CD14-positive monocyte (primary cell): ENCODE data around the gene C2orf76. TPM values are rescaled to one million over a fixed set of nuclear protein-coding genes. Genes with fewer than 3 reads are reported as not detected.

Experiments
- DNase-seq, 3 donors: peaks; one replicate each; pipeline ENCODE4 v3.0.0-alpha.2; 2011 to 2022
- H2AFZ ChIP-seq: 2 replicates; pipeline ENCODE4 v1.6.0; 2012; ENCODE audit warnings: mild to moderate bottlenecking, low read depth, low read length, inconsistent platforms; ENCODE audit not compliant: insufficient read depth, poor library complexity, severe bottlenecking
- H3K27ac ChIP-seq, 2 donors: 1 replicate in 1 of 2; 2 replicates in 1 of 2; pipeline ENCODE4 v1.5.1; 2012 to 2013; ENCODE audit warnings: low read length in 2 of 2, control low read depth in 1 of 2, inconsistent platforms in 1 of 2, low read depth in 1 of 2, mild to moderate bottlenecking in 1 of 2
- H3K27me3 ChIP-seq, 2 donors: one replicate each; pipeline versions ENCODE4 v1.6.0 to v1.6.1; 2011 to 2013; ENCODE audit warnings: low read length in 2 of 2; ENCODE audit not compliant: control insufficient read depth in 2 of 2, insufficient read depth in 2 of 2
- H3K36me3 ChIP-seq, 2 donors: replicated peaks in 1 of 2; 1 replicate in 1 of 2; 2 replicates in 1 of 2; pipeline versions ENCODE4 v1.5.1 to v1.6.1; 2012 to 2013; ENCODE audit warnings: low read length in 2 of 2, control low read depth in 1 of 2, inconsistent platforms in 1 of 2, mild to moderate bottlenecking in 1 of 2; ENCODE audit not compliant: insufficient read depth in 2 of 2, control insufficient read depth in 1 of 2
- H3K4me1 ChIP-seq, 2 donors: 1 replicate in 1 of 2; 2 replicates in 1 of 2; pipeline versions ENCODE4 v1.5.1 to v1.6.1; 2012 to 2013; ENCODE audit warnings: low read length in 2 of 2, control low read depth in 1 of 2, inconsistent platforms in 1 of 2, mild to moderate bottlenecking in 1 of 2, moderate library complexity in 1 of 2; ENCODE audit not compliant: insufficient read depth in 2 of 2, control insufficient read depth in 1 of 2
- H3K4me2 ChIP-seq: replicated peaks from 2 replicates; pipeline ENCODE3; 2012; ENCODE audit warnings: low read length, moderate library complexity, mild to moderate bottlenecking; ENCODE audit not compliant: poor library complexity, severe bottlenecking; ENCODE audit errors: extremely low read depth
- H3K4me3 ChIP-seq, 3 experiments: fragments of 200-600 bp in 1 of 3; sonication (generic) in 1 of 3; replicated peaks in 1 of 3; 1 replicate in 2 of 3; 2 replicates in 1 of 3; pipeline ENCODE4 v1.5.1; 2011 to 2013; ENCODE audit warnings: low read length in 3 of 3, mild to moderate bottlenecking in 3 of 3, control low read depth in 2 of 3, low read depth in 2 of 3, inconsistent platforms in 1 of 3, moderate library complexity in 1 of 3
- H3K79me2 ChIP-seq: 2 replicates; pipeline ENCODE4 v1.6.0; 2012; ENCODE audit warnings: mild to moderate bottlenecking, control low read depth, inconsistent platforms, low read length, moderate library complexity; ENCODE audit not compliant: insufficient read depth
- H3K9ac ChIP-seq: 2 replicates; pipeline ENCODE4 v1.6.0; 2017; ENCODE audit warnings: low read length, mild to moderate bottlenecking; ENCODE audit not compliant: insufficient read depth, poor library complexity, severe bottlenecking
- H3K9me3 ChIP-seq, 2 donors: replicated peaks in 1 of 2; 1 replicate in 1 of 2; 2 replicates in 1 of 2; pipeline versions ENCODE4 v1.5.1 to v1.6.1; 2012 to 2013; ENCODE audit warnings: low read length in 2 of 2, control low read depth in 1 of 2; ENCODE audit not compliant: control insufficient read depth in 1 of 2, insufficient read depth in 1 of 2
- H4K20me1 ChIP-seq: 2 replicates; pipeline ENCODE4 v1.6.0; 2012; ENCODE audit warnings: mild to moderate bottlenecking, low read length, control low read depth, moderate library complexity; ENCODE audit not compliant: insufficient read depth
- H3K27ac Mint-ChIP-seq, 7 donors: one replicate each; pipeline ENCODE4 v1.8.0; 2020; ENCODE audit warnings: mild to moderate bottlenecking in 7 of 7, mixed read lengths in 7 of 7, moderate library complexity in 6 of 7, inconsistent platforms in 2 of 7
- H3K27me3 Mint-ChIP-seq, 3 donors: one replicate each; pipeline ENCODE4 v1.8.0; 2021 to 2022; ENCODE audit warnings: low read depth in 3 of 3, mild to moderate bottlenecking in 3 of 3, mixed read lengths in 3 of 3, moderate library complexity in 3 of 3, inconsistent platforms in 1 of 3
- H3K36me3 Mint-ChIP-seq, 2 donors: one replicate each; pipeline ENCODE4 v1.8.0; 2020; ENCODE audit warnings: mixed read lengths in 2 of 2, inconsistent platforms in 1 of 2, mild to moderate bottlenecking in 1 of 2
- H3K4me1 Mint-ChIP-seq: one replicate; pipeline ENCODE4 v1.8.0; 2020; ENCODE audit warnings: mild to moderate bottlenecking, mixed read lengths
- H3K4me3 Mint-ChIP-seq, 2 donors: one replicate each; pipeline ENCODE4 v1.8.0; 2020; ENCODE audit warnings: mild to moderate bottlenecking in 2 of 2, mixed read lengths in 2 of 2, moderate library complexity in 1 of 2
- H3K9me3 Mint-ChIP-seq, 7 donors: one replicate each; pipeline ENCODE4 v1.8.0; 2020 to 2022; ENCODE audit warnings: mixed read lengths in 7 of 7, mild to moderate bottlenecking in 6 of 7, moderate library complexity in 6 of 7, inconsistent platforms in 2 of 7
- WGBS: methylation state at CpG from one replicate; pipeline ENCODE4 v1.1.5; 2013; ENCODE audit warnings: missing lambda C conversion rate; ENCODE audit not compliant: insufficient coverage; 5-methylcytosine and 5-hydroxymethylcytosine counted together
- intact Hi-C, 2 donors: fragments of 100-400 bp; cut with micrococcal nuclease; formaldehyde crosslinking; loops; one replicate each; pipeline versions ENCODE4 v1.15.0 to v1.15.1; 2023
- polyA plus RNA-seq, 3 donors: library from polyadenylated mRNA; depleted of rRNA in 1 of 3; unstranded in 2 of 3; stranded (reverse) in 1 of 3; fragments of 300-500 nt in 2 of 3; fragments of >200 nt in 1 of 3; fragmentation: Illumina TruSeq in 2 of 3; gene quantifications; 1 replicate in 2 of 3; 2 replicates in 1 of 3; pipeline ENCODE4 v1.2.3, GENCODE V29; 2012 to 2021
- TF ChIP-seq, protein P1 (sequence below): fragments of 200-600 bp; IDR thresholded peaks from one replicate; pipeline ENCODE4 v1.8.0; 2022; ENCODE audit warnings: antibody characterized with exemption, mild to moderate bottlenecking

C2orf76 gene
- polyA plus RNA-seq, 3 donors, result 9.7 to 32.5 (median 31.0) TPM

DNA sequence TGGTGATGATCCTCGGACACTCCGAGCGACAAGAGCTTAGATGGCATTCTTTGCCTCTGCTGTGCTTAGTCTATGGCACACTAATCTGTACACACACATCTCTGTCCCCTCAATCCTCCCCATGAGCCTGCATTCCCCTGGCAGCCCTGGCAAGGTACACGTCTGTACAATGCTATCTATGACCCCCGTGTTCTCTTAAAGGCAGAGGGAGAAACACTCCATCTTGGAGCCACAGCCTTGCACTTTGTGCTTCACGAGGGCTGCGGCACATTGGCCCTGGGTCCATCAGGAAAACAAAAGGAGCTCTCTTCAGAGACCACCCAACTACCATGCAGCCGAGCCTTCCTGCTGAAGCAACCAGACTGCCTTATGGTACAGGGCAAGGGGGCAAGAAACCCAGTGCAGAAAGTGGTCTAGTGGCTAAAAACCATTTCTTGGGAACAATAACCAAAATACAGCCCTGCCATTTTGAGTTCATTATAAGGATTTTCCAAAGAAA is 100.5 kb downstream of the C2orf76 start:
- WGBS, result 100% methylated on average over 8 of the region's 8 CpGs

DNA sequence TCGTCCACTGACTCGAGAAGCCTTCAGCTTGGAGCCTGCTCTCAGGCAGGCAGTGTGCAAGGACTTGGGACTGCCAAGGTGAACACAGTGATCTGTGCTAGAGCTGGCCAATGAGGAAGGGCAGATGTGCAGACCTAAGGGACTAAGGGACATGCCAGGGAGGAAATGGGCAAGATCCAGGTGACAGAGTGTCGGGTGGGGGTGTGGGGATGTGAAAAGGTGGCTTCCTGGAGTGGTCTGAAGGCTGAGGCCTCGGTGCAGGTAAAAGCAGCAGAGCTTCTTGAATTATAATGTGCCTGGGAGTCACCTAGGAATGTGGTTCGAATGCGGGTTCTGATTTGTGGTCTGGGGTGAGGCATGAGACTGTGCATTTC is 101.0 kb downstream of the C2orf76 start:
- intact Hi-C loops, result no loop called here
- H3K4me2 ChIP-seq, result no peak overlapping the region
- 93% methylated on average over 6 of the region's 6 CpGs for whole genome bisulfite sequencing

More for the DNA sequence above, 100.5 kb downstream of the C2orf76 start:
- Mint-ChIP-seq H3K27me3 (peaks cover 0 to 5% (median 4%) of the 10 kb centered on the region in 3 donors), H3K36me3 (peaks cover 11 to 14% of the 10 kb centered on the region in 2 donors), H3K4me1 (peaks cover 29% of the 10 kb centered on the region), H3K27ac (no peak overlapping the region), H3K4me3 (no peak overlapping the region), H3K9me3 (peaks cover 0 to 5% (median 2%) of the 10 kb centered on the region in 7 donors)
- TF ChIP-seq, protein P1, sequence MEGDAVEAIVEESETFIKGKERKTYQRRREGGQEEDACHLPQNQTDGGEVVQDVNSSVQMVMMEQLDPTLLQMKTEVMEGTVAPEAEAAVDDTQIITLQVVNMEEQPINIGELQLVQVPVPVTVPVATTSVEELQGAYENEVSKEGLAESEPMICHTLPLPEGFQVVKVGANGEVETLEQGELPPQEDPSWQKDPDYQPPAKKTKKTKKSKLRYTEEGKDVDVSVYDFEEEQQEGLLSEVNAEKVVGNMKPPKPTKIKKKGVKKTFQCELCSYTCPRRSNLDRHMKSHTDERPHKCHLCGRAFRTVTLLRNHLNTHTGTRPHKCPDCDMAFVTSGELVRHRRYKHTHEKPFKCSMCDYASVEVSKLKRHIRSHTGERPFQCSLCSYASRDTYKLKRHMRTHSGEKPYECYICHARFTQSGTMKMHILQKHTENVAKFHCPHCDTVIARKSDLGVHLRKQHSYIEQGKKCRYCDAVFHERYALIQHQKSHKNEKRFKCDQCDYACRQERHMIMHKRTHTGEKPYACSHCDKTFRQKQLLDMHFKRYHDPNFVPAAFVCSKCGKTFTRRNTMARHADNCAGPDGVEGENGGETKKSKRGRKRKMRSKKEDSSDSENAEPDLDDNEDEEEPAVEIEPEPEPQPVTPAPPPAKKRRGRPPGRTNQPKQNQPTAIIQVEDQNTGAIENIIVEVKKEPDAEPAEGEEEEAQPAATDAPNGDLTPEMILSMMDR, result no peak
- Histone ChIP-seq H4K20me1 (no peaks in the 10 kb centered on the region), H3K79me2 (no peaks in the 10 kb centered on the region), H3K4me2 (no peak overlapping the region), H3K9me3 (no peaks in the 10 kb centered on the region), H3K4me3 (no peak overlapping the region), H3K27me3 (no peaks in the 10 kb centered on the region), H3K9ac (no peak overlapping the region), H3K36me3 (peaks cover 0 to 8% of the 10 kb centered on the region in 2 donors), H2AFZ (no peak overlapping the region), H3K4me1 (peaks cover 25 to 30% of the 10 kb centered on the region in 2 donors), H3K27ac (no peak overlapping the region)
- DNase-seq, result no peak
- intact Hi-C loops, result no loop called here

More for the DNA sequence above, 101.0 kb downstream of the C2orf76 start:
- no peak for DNase-seq
- Mint-ChIP-seq H3K4me1 (peaks cover 29% of the 10 kb centered on the region), H3K36me3 (peaks cover 11 to 16% of the 10 kb centered on the region in 2 donors), H3K9me3 (peaks cover 0 to 5% (median 2%) of the 10 kb centered on the region in 7 donors), H3K27me3 (peaks cover 0 to 5% (median 4%) of the 10 kb centered on the region in 3 donors), H3K4me3 (no peak overlapping the region), H3K27ac (peak overlapping the region in 3 of 7 donors; percentile 14 to 59 (median 30))
- H4K20me1 ChIP-seq, result no peaks in the 10 kb centered on the region
- peaks cover 25 to 30% of the 10 kb centered on the region in 2 donors for H3K4me1 ChIP-seq
- H3K4me3 ChIP-seq, result no peak overlapping the region
- no peaks in the 10 kb centered on the region for H3K27me3 ChIP-seq
- no peak overlapping the region for H3K9ac ChIP-seq
- H3K79me2 ChIP-seq, result no peaks in the 10 kb centered on the region
- no peak overlapping the region for H2AFZ ChIP-seq
- peaks cover 0 to 8% of the 10 kb centered on the region in 2 donors for H3K36me3 ChIP-seq
- H3K27ac ChIP-seq, result no peak overlapping the region
- H3K9me3 ChIP-seq, result no peaks in the 10 kb centered on the region
- TF ChIP-seq, protein P1, result no peak
